Lower lobe of right lung (tissue), 2 donors: Measurements from ENCODE around the gene EIF3I. TPM values are rescaled to one million over a fixed set of nuclear protein-coding genes. Genes with fewer than 3 reads are reported as not detected.

Experiments
- ATAC-seq, 2 donors: fragments of 200-7000 bp; cut with Tn5 transposase; one replicate each; pipeline ENCODE4 v1.9.1; 2020 to 2022; ENCODE audit warnings: mild to moderate bottlenecking in 2 of 2, moderate library complexity in 2 of 2
- DNase-seq: peaks from one replicate; pipeline ENCODE4 v3.0.0-alpha.2; 2020
- H3K27ac ChIP-seq: fragments of 200-600 bp; one replicate; pipeline ENCODE4 v1.8.0; 2022
- H3K27me3 ChIP-seq: fragments of 200-600 bp; one replicate; pipeline ENCODE4 v1.8.0; 2022; ENCODE audit warnings: low read depth
- H3K36me3 ChIP-seq: fragments of 200-600 bp; one replicate; pipeline ENCODE4 v1.8.0; 2022; ENCODE audit warnings: mild to moderate bottlenecking
- H3K4me1 ChIP-seq: fragments of 200-600 bp; one replicate; pipeline ENCODE4 v1.8.0; 2022
- H3K4me3 ChIP-seq: fragments of 200-600 bp; one replicate; pipeline ENCODE4 v1.8.0; 2022; ENCODE audit warnings: mild to moderate bottlenecking
- H3K9me3 ChIP-seq: fragments of 200-600 bp; one replicate; pipeline ENCODE4 v1.8.0; 2022
- intact Hi-C: fragments of 100-400 bp; cut with DNase I; formaldehyde crosslinking; loops from one replicate; pipeline ENCODE4 v1.11.0; 2022
- total RNA-seq: library from RNA; stranded (reverse); fragmentation: NEBNext Ultra II Directional; extraction: Animal tissue kit (Norgen Biotek cat#: 25700); gene quantifications from one replicate; pipeline ENCODE4 v1.2.1, GENCODE V29; 2021
- TF ChIP-seq, protein P1 (sequence below): fragments of 200-600 bp; IDR thresholded peaks from one replicate; pipeline ENCODE4 v1.8.0; 2022; ENCODE audit warnings: antibody characterized with exemption, mild to moderate bottlenecking
- donor health status: DM: no; HTN: yes; CAD: no; lungs with severe emphysema.

Gene EIF3I
- total RNA-seq, 1 donor from 2014 or later, result 99.4 TPM

DNA sequence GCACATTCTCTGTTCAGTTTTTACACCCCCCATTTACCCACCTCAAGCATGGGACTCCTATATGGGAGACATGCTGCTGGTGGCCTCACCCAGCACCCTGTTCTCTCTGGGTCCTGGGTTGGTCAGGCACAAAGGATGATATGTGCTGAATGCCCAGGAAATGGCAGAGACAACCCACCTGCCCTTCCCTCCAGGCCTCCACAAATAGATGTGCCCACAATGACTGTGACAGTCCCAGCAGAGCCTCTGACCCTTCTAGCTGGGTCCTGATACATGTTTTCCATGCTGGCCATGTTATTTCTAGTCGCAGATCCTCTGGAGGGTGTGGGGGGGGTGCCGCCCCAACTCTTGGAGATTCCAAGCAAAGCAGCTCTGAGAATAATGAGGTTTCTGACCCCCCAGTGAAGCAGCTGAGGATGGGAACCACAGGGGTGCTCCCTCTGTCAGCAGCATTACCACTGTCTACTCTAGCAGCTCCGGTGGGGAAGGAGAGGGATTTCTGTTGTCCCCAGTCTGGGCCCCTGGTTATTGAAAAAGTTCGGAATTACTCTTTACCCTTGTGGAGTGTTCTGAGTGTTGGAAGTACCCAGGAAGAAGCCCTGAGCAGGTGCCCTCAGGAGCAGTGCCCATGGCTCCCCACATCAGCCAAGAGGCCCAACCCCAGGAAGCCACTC is 23.0 kb upstream of the EIF3I start:
- Histone ChIP-seq H3K27me3 (no peaks in the 10 kb centered on the region), H3K9me3 (no peaks in the 10 kb centered on the region), H3K4me3 (no peak overlapping the region), H3K27ac (no peak overlapping the region), H3K4me1 (peaks cover 26% of the 10 kb centered on the region), H3K36me3 (peaks cover 42% of the 10 kb centered on the region)
- intact Hi-C loops, result no loop called here
- ATAC-seq, result no peak
- DNase-seq, result no peak
- TF ChIP-seq, protein P1, sequence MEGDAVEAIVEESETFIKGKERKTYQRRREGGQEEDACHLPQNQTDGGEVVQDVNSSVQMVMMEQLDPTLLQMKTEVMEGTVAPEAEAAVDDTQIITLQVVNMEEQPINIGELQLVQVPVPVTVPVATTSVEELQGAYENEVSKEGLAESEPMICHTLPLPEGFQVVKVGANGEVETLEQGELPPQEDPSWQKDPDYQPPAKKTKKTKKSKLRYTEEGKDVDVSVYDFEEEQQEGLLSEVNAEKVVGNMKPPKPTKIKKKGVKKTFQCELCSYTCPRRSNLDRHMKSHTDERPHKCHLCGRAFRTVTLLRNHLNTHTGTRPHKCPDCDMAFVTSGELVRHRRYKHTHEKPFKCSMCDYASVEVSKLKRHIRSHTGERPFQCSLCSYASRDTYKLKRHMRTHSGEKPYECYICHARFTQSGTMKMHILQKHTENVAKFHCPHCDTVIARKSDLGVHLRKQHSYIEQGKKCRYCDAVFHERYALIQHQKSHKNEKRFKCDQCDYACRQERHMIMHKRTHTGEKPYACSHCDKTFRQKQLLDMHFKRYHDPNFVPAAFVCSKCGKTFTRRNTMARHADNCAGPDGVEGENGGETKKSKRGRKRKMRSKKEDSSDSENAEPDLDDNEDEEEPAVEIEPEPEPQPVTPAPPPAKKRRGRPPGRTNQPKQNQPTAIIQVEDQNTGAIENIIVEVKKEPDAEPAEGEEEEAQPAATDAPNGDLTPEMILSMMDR, result no peak

DNA sequence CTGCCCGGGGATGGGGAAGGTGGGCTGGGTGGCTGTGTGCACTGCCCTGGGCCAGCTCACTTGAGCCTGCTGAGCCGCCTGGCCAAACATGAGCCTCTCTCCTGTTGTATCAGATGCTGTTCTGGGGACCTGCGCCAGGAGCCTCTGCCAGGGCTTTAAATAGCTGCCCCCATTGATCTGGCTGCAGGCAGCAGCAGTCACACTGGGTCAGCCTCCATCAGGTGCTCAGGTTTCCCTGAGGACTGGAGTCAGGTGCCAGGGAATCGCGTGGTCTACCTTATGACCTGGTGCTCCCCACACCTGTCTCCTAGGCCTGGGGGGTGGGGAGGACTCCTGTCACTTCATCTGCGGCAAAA is 22.5 kb upstream of the EIF3I start:
- peak overlapping the region; percentile 77 for H3K4me3 ChIP-seq
- H3K27ac ChIP-seq, result no peak overlapping the region
- no peaks in the 10 kb centered on the region for H3K9me3 ChIP-seq
- no peak for DNase-seq
- H3K27me3 ChIP-seq, result no peaks in the 10 kb centered on the region
- TF ChIP-seq, protein P1, result no peak
- no peak for ATAC-seq
- peaks cover 27% of the 10 kb centered on the region for H3K4me1 ChIP-seq
- intact Hi-C loops, result no loop called here
- peaks cover 37% of the 10 kb centered on the region for H3K36me3 ChIP-seq

DNA sequence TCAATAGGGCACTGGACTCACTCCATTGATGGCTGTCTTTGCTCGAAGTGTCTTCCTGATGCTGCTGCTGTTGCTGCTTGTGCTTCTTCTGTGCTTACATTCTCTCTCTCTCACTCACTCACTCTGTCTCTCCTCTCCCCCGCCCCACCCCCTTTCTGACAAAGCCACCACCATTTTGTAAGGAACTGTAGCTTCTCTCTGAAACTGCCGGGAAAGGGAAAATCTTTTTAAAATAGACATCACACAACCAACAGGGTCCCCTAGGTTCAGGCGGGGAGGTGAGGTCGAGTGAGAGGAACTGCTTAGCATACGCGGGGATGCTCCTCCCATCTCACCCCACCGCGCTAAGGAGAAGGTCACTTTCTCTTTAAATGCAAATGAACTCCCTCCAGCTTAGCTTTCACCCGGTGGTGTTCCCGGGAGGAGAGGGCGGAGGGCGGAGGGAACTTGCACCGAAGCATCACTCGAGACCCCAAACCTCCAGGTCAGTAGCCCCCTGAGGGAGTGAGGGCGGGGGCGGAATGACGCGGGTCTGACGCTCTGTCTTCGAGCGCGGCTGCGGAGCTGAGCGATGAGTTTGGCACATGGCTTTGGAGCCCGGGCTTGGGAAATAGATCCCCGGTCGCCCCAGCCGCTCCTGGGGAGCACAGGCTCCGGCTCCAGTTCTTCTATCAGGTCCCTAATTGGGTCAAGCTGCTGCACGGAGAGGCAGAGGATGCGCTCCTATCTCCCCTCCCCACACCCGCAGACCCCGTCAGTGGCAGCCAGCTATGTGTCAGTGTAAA is 21.8 kb upstream of the EIF3I start, which contains the start of gene CCDC28B:
Gene CCDC28B, plus strand, starts transcription at position 370 of the 785 bp plus-strand sequence. CDS start 1,341 bp downstream, outside the sequence.
- ATAC-seq, result peak; percentile 40 to 50
- intact Hi-C loops, result no loop called here
- H3K36me3 ChIP-seq, result peaks cover 30% of the 10 kb centered on the region
- peaks cover 32% of the 10 kb centered on the region for H3K4me1 ChIP-seq
- peak within 1 kb of the TSS; percentile 74 for H3K27ac ChIP-seq
- peak; percentile 61 for DNase-seq
- H3K9me3 ChIP-seq, result no peaks in the 10 kb centered on the region
- TF ChIP-seq, protein P1, result no peak
- H3K4me3 ChIP-seq, result peak within 1 kb of the TSS; percentile 77
- H3K27me3 ChIP-seq, result no peaks in the 10 kb centered on the region

DNA sequence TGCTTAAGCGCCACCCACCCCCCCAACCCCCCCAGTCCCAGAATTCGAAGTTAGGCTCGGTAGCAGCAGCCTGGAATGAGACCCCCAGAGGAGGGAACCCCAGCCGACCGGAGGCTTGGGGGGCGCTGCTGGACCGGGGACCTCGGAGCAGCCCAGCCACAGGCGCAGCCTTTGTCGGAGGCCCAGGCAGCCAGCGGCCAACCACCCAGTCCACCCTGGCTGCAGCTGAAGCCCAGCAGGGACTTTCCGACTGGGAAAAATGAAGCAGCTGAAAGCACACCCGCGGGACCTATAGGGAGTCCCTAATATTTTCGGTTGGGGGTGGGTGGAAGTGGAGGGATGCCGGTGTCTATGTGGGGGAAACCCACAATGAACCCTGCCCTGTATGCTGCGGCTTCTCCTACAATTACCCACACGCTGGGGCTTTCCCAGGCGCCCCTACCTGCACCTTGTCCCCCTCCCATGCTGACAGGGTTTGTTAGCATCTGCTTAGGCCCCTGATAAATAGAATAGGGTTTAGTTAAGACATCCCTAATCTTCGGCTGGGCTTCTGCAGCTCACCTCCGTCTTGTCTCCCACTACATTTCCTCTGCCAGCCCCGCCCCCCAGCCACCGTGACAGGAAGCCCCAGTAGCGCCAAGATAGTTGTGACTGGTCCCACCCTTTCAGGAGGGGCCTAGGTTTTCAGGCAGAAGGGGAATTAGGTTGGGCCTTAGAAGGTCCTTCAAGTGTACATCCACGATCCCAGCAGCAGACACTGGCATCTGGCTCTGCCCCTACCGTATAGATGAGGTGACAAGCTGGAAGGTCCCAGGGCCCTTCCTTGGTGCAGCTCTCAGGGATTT is 21.0 kb upstream of the EIF3I start:
- peak overlapping the region; percentile 77 for H3K4me3 ChIP-seq
- peaks cover 21% of the 10 kb centered on the region for H3K36me3 ChIP-seq
- ATAC-seq, result peak; percentile 14 to 48
- no peaks in the 10 kb centered on the region for H3K9me3 ChIP-seq
- TF ChIP-seq, protein P1, result no peak
- intact Hi-C loops, result no loop called here
- peaks cover 34% of the 10 kb centered on the region for H3K4me1 ChIP-seq
- no peaks in the 10 kb centered on the region for H3K27me3 ChIP-seq
- peak; percentile 71 for DNase-seq
- H3K27ac ChIP-seq, result peak overlapping the region; percentile 74

DNA sequence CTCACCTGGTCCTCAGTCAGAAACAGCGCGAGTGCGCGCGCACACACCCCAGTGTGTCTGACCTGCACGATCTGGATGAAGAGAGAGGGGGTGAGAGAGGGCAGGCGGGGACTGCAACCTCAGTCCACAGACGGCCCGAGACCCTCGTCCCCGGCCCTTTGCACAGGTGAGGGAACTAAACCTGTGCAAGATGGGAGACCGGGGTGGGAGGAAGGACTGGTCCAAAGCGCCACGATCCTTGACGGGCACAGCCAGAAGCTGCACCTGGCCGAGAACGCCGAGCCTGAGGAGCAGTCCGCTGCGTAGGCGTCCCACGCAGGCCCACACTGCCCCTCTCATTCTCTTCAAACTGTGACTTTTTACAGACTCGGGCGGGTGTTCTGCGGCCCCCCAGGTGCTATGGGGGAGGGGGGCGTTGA is 17.3 kb upstream of the EIF3I start:
- no peaks in the 10 kb centered on the region for H3K36me3 ChIP-seq
- H3K27ac ChIP-seq, result peak overlapping the region; percentile 54
- peak; percentile 20 to 37 for ATAC-seq
- H3K9me3 ChIP-seq, result no peaks in the 10 kb centered on the region
- peak overlapping the region; percentile 71 for H3K4me3 ChIP-seq
- DNase-seq, result peak; percentile 59
- TF ChIP-seq, protein P1, result no peak
- peaks cover 34% of the 10 kb centered on the region for H3K4me1 ChIP-seq
- no peaks in the 10 kb centered on the region for H3K27me3 ChIP-seq
- intact Hi-C loops, result no loop called here
